ENCODE results near the gene ADAM19. TPM values are rescaled to one million over a fixed set of nuclear protein-coding genes. Genes with fewer than 3 reads are reported as not detected.

The ADAM19 gene
- total and polyA plus RNA-seq, 12 donors, result 5.5 to 49.6 (median 18.2) TPM

GRCh38 chr5:157473383-157474320 is 101.9 kb downstream of the ADAM19 start:
- DNase-seq, result no peak
- Histone ChIP-seq H3K4me1 (peaks cover 0 to 39% (median 16%) of the 10 kb centered on the region in 9 donors), H3K4me3 (no peak overlapping the region), H3K9me3 (no peaks in the 10 kb centered on the region), H3K27me3 (no peaks in the 10 kb centered on the region), H3K27ac (peak overlapping the region in 3 of 10 donors; percentile 4 to 37 (median 22)), H3K36me3 (peaks cover 0 to 28% (median 0%) of the 10 kb centered on the region in 9 donors)
- ATAC-seq, result peak; percentile 16 to 70 (median 58)
- intact Hi-C loops (cut with DNase I), result loop anchor here in 9 of 10 donors (5.0 to 10.0 kb wide), 6 partner anchors 41 to 329 kb away; partner anchors contain the start of gene MED7 (in 1 of the 9)
- peak in 2 of 9 donors; percentile 4 to 14 for TF ChIP-seq CTCF (IDR thresholded peaks at IDR 0.05)
- WGBS, 2 donors, result 46 to 49% methylated on average over 7 of the region's 7 CpGs

- H3K27me3 ChIP-seq, result no peaks in the 10 kb centered on the region
- H3K4me1 ChIP-seq, result peaks cover 0 to 39% (median 16%) of the 10 kb centered on the region in 9 donors
- H3K36me3 ChIP-seq, result peaks cover 0 to 19% (median 0%) of the 10 kb centered on the region in 9 donors
- WGBS, 2 donors, result 96 to 100% methylated on average over 1 of the region's 1 CpG
- DNase-seq, result no peak
- H3K4me3 ChIP-seq, result no peak overlapping the region
- TF ChIP-seq CTCF (IDR thresholded peaks at IDR 0.05), result peak in 8 of 9 donors; percentile 17 to 62 (median 53)
- ATAC-seq, result no peak
- H3K9me3 ChIP-seq, result no peaks in the 10 kb centered on the region
- H3K27ac ChIP-seq, result no peak overlapping the region
- intact Hi-C loops (cut with DNase I), result loop anchor here in 9 of 10 donors (5.0 to 10.0 kb wide), 6 partner anchors 39 to 327 kb away; partner anchors contain the start of gene MED7 (in 1 of the 9)
Measured at GRCh38 chr5:157471709-157472108, 103.9 kb downstream of the ADAM19 start.

DNA sequence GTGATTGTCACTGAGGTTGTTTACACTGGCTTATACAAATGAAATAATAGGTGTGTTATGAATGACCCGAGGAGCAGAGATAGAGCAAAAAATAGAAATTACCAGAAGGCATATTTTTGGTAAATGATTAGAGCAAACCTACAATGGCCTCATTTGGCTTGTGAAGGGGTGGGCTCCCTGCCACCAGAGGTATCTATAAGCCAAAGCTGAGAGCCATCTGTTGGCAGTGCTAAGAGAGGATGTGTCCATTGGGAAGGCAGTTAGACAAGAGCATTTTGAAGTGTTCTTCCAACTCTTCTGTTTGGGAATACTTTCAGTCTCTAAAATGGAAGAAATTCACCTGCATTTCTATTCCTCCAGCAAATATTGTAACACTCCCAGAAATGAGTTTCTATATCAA is 104.9 kb downstream of the ADAM19 start:
- H3K27ac ChIP-seq, result no peak overlapping the region
- H3K27me3 ChIP-seq, result no peaks in the 10 kb centered on the region
- intact Hi-C loops (cut with DNase I), result loop anchor here in 9 of 10 donors (5.0 to 10.0 kb wide), 6 partner anchors 38 to 326 kb away; partner anchors contain the start of gene MED7 (in 1 of the 9)
- H3K36me3 ChIP-seq, result peaks cover 0 to 10% (median 0%) of the 10 kb centered on the region in 9 donors
- ATAC-seq, result peak in 1 of 8 donors; percentile 31
- no peaks in the 10 kb centered on the region for H3K9me3 ChIP-seq
- peaks cover 0 to 39% (median 16%) of the 10 kb centered on the region in 9 donors for H3K4me1 ChIP-seq
- no peak for DNase-seq
- H3K4me3 ChIP-seq, result no peak overlapping the region
- 36 to 49% methylated on average over 1 of the region's 1 CpG for WGBS, 2 donors
- TF ChIP-seq CTCF (IDR thresholded peaks at IDR 0.05), result no peak

- DNase-seq (no peak), ATAC-seq (no peak)
- 80 to 81% methylated on average over 7 of the region's 7 CpGs for WGBS, 2 donors
- no peak overlapping the region for H3K27ac ChIP-seq
- H3K4me3 ChIP-seq, result no peak overlapping the region
- H3K4me1 ChIP-seq, result peaks cover 0 to 34% (median 16%) of the 10 kb centered on the region in 9 donors
- intact Hi-C loops (cut with DNase I), result loop anchor here in 9 of 10 donors (5.0 to 10.0 kb wide), 6 partner anchors 37 to 325 kb away; partner anchors contain the start of gene MED7 (in 1 of the 9)
- TF ChIP-seq CTCF (IDR thresholded peaks at IDR 0.05), result no peak
- H3K9me3 ChIP-seq, result no peaks in the 10 kb centered on the region
- H3K36me3 ChIP-seq, result peaks cover 0 to 4% (median 0%) of the 10 kb centered on the region in 9 donors
- no peaks in the 10 kb centered on the region for H3K27me3 ChIP-seq
Measured at GRCh38 chr5:157469687-157470086, 105.9 kb downstream of the ADAM19 start.
